ENCODE measurements around the gene B3GALNT2.
"Not testable (repeated sequence)": the region's sequence is repeated elsewhere in the genome, so short reads cannot be mapped to it uniquely, and the experiment has no call there.

B3GALNT2 gene

GRCh38 chr1:235503403-235504121 lies 690 bp downstream of the B3GALNT2 start:
- DNase-seq, result peak; percentile 23 to 53

DNA sequence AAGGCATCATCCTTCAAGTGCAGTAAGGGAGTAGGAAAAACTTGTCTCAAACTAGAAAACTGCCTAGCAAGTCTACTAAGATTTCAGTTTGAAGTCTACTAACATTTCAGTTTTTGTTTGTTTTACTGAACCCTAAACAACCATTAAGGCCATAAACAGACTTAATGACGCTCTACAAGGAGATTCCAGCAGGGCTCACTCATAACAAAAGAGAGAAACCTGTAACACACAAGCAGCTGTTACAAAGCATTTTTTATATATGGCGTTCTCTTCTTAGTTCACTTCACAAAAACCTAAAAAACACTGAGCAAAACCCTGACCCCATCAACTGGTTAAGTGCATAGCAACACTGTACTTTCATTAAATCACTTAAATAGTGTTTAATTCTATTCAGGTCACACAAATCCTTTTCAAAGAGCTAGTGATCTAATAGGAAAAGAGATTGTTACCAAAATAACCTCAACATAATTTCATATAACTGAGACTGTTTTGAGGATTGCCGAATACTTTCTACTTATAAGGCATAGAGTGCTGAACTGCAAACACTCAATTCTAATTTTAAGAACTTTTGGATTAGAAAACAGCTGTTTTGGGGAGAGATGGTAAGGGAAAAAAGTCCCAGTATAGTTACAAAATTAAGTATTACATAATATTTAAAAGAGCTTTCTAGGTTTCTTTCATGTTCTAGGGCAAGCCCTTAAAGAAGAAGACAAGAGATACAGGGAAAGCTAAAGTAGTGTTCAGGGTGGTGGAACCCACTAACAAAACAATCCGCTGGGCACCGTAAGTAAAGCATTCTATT lies 1.4 kb downstream of the B3GALNT2 start:
- no peak for DNase-seq

GRCh38 chr1:235500971-235501540 lies 3.2 kb downstream of the B3GALNT2 start:
- DNase-seq, result no peak

DNA sequence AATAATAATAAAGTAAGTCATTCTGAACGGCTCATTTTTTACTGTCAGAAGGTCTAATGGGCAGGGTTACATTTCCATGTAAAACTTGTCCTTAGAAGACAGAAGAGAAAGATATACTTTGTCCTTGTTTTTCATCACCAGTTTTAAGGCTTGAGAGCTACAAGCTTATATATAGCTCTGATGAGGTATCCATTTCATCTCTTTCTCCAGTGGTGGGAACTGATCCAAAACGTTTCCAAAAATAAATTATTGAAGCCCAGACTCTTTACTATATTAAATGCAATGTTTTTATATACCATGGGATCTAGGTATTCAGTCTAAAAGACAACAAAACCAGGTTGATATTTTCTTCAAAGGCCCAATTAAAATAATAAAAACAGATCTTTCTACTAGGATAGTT lies 8.7 kb downstream of the B3GALNT2 start:
- no peak for DNase-seq

GRCh38 chr1:235495030-235495429 lies 9.2 kb downstream of the B3GALNT2 start:
- no peak for DNase-seq

DNA sequence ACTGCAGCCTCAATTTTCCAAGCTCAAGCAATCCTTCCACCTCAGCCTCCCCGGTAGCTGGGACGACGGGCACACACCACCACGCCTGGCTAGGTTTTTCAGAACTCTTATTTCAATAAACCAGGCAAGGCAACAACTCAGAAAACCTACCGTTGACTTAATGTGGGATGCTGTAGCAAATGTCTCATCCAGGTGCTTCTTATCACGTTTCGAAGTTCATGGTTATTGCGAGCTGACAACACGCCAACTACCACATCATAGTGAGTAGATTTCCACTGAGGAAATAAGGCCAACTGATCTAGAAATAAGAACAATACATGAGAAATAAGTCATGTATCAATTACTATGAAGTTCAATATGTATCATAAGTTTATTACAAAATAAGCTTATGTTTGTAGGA lies 9.7 kb downstream of the B3GALNT2 start:
- no peak for DNase-seq

DNA sequence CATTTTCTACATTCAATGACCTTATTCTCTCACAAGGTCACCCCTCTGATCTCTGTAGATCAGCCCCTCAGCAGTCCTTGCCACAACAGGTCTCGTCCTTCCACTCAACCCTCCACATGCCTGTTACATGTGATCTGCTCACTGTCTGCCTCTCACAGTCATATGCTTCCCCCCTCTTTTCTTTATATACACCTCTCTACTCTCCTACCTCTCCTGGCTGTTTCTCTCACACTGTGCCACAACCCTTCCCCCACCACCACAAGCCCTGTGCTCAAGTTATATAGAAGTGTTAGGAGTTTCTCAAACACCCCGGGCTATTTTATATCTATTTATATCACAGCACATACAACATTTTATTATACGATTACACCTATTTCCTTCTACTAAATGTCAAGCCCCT lies 12.6 kb downstream of the B3GALNT2 start:
- no peak for DNase-seq

GRCh38 chr1:235486321-235486720 lies 17.9 kb downstream of the B3GALNT2 start:
- DNase-seq, result no peak

DNA sequence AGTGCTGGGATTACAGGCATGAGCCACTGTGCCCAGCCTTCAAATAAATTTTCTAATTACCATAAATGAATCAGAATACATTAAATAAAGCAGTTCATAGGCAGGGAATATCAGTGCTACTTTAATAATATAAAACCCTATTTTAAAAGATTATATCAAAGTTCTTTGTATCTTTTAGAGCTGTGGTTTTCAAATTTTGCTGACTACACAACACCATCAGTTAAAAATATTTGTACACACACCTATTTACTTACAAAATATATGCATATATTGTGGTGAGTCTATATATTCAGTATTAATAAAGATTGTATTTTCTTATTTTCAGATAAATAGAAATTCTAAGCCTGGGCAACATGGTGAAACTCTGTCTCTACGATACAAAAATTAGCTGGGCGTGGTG lies 18.7 kb downstream of the B3GALNT2 start:
- no peak for DNase-seq

GRCh38 chr1:235483090-235483489 lies 21.2 kb downstream of the B3GALNT2 start:
- DNase-seq, result no peak

DNA sequence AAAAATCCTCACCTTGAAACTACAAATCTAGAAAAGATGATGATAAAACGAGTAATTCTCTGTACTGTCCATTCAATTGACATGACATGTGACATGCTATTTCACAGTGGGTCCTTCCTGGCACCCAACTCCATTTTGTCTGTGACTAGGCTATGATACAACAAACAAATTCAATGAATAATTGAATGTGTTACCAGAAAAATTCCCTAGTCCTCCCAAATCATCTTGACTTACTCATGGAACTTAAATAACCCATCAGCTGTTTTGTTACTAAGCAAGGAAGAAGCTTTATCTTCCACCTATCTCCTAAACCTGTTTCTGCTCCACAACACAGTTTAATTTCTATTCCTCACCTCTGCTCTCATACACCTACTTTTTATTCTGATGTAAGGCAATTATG lies 30.4 kb downstream of the B3GALNT2 start:
- no peak for DNase-seq

DNA sequence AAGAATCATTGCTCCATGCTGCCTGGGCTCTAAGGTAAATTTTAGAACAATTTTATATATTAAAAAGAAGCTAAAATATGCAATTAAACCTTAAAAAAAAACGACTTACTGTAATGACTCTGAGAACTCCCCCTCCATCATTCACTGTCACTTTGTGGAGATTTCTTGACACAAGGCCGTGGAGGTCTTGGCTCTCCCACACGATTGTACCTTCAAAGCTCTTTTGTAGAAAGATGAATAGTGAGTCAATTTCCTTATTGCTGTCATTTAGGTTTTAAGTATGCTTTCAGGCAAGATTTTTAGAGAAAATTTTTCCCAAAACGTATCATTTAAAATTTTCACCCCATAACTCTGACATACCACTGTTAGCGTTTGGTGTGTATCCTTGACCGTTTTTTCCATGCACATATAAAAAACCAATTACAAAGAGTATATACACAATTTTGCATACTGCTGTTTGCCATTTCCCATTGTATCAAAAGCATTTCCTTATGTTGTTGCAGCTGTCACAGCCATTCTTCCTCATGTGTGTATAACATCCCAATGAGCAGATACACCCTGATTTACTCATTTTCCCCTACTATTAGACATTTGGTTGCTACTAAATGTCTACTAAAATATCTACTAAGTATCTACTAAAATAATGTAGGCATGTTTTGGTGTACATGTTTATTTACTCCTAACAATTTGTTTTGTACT lies 33.4 kb downstream of the B3GALNT2 start:
- DNase-seq, result no peak

DNA sequence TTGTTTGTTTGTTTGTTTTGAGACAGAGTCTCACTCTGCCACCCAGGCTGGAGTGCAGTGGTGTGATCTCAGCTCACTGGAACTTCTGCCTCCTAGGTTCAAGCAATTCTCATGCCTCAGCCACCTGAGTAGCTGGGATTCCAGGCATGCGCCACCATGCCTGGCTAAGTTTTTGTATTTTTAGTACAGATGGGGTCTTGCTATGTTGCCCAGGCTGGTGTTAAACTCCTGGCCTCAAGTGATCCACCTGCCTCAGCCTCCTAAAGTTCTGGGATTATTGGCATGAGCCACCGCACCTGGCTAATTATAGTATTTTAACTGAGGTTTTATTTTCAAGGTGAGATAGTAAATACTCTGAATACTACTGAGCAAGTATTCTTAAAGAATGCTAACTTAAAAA lies 34.4 kb downstream of the B3GALNT2 start:
- not testable (repeated sequence) for DNase-seq

GRCh38 chr1:235468970-235469369 lies 35.3 kb downstream of the B3GALNT2 start:
- DNase-seq, result no peak

DNA sequence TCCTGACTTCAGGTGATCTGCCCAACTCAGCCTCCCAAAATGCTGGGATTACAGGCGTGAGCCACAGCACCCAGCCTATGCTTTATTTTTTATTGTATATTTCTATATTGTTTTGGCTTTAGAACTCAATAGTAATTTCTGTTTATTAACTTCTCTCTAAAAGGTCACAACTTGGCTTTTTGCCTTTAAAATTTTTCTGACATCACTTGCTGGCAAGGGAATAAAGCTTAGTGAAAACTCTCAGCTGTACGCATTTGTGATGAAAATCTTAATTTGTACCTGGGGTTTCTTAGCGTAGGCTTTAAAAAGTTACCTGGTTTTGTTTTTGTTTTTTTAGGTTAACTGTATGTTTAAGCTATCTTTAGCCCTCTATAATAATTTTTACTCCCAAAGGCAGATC lies 36.2 kb downstream of the B3GALNT2 start:
- no peak for DNase-seq

DNA sequence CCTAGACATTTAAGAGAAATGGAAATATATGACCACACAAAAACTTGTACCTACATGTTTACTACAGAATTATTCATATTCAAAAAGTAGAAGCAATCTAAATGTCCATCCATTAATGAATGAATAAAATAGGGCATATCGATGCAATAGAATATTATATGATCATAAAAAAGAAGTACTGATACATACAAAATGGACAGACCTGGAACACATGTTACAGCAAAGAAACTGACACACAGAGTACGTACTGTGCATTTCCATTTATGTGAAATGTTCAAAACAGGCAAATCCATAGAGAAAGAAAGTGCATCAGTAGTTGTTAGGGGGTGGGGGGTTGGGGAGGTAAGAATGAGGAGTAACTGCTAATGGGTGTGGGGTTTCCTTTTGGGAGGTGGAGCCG lies 39.2 kb downstream of the B3GALNT2 start:
- DNase-seq, result no peak

GRCh38 chr1:235462832-235463231 lies 41.4 kb downstream of the B3GALNT2 start:
- DNase-seq, result not testable (repeated sequence)

DNA sequence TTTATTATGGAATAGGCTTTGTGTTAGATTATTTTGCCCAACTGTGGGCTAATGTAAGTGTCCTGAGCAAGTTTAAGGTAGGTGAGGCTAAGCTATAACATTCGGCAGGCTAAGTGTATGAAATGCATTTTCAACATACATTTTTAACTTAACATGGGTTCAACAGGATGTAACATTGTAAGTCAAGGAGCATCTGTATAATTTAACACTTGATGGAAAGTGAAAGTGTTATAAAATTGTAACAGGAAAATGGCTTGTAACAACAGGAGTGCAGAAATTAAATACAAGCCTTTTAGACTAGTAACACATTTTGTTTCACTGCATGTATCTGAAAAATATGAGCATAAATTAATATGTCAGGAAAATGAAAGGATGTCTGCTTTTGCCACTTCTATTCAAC lies 42.3 kb downstream of the B3GALNT2 start:
- DNase-seq, result no peak

GRCh38 chr1:235460770-235461169 lies 43.5 kb downstream of the B3GALNT2 start:
- DNase-seq, result no peak

GRCh38 chr1:235457856-235458255 lies 46.4 kb downstream of the B3GALNT2 start:
- DNase-seq, result not testable (repeated sequence)

GRCh38 chr1:235455823-235456222 lies 48.4 kb downstream of the B3GALNT2 start:
- peak; percentile 32 to 43 for DNase-seq

- DNase-seq, result no peak
These were observed 49.2 kb downstream of the B3GALNT2 start for GRCh38 chr1:235455097-235455496.

DNA sequence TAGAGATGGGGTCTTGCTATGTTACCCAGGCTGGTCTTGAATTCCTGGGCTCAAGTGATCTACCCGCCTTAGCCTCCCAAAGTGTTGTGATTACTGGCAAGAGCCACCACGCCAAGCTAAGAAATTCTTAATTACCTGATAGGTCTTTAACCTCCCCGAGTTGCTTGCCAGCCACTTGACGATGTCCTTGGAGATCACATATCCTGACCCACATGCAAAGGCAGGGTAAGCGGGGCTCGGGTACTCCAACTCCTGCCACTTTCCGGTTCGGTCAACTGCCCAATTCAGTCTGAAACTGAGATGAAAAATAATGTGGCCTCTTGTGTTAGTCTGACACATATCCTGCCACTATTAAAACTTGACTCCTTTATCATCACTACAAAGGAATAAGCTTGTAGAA lies 50.2 kb downstream of the B3GALNT2 start:
- no peak for DNase-seq

All from NCI-H524 (cell line).